Measurements from ENCODE around the gene FKBP1A.

The FKBP1A gene

DNA sequence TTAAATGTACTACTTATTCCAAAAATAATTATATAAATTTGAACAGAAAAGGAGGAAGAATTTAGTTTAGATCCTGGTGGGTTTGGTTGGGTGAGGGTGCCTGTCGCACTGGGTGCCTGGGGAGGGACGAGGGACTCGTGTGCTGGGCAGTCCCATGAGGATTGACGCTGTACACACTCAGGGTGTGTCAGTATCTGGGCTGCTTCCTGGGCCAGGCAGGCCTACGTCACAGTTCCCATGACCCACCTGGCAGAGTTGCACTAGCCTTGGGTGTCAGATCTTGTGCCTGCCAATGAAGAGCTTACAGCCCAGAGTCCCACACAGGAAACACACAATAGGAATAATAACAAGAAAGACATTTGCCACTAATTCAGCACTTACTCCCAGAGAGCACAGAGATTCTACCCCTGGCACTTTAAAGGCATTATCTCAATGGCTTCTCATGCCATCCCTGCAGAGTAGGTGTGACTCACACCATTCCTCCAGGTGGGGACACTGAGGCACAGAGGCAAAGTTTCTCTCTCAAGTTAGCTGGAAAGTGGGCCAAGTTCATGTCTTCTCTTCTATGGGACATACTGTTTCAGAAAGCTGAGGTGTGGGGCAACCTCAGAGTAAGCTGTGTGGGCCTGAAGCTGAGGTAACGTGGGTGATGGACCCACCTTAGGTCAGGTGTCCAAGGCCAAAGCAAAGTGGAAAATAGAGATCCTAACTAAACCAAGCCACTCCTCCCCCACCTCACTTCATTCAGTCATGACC, 62.6 kb downstream of the FKBP1A start:
- peak; percentile 74 for DNase-seq (ENCODE audit: low read depth)
- no peak overlapping the region for H3K4me3 ChIP-seq (replicated peaks; ENCODE audit: low read depth, low read length)
- TF ChIP-seq CTCF (IDR thresholded peaks at IDR 0.05; ENCODE audit: low read length, missing control alignments): no peak

GRCh38 chr20:1328680-1329330, 64.0 kb downstream of the FKBP1A start, which contains the start of gene SDCBP2:
SDCBP2 (minus strand) TSS chr20:1329139; CDS start chr20:1320416, 8,723 bp downstream.
- no peak for TF ChIP-seq CTCF (IDR thresholded peaks at IDR 0.05; ENCODE audit: low read length, missing control alignments)
- no peak within 1 kb of the TSS for H3K4me3 ChIP-seq (replicated peaks; ENCODE audit: low read depth, low read length)
- DNase-seq (ENCODE audit: low read depth): no peak

GRCh38 chr20:1327827-1328679, 64.8 kb downstream of the FKBP1A start:
- DNase-seq (ENCODE audit: low read depth): no peak
- no peak overlapping the region for H3K4me3 ChIP-seq (replicated peaks; ENCODE audit: low read depth, low read length)
- TF ChIP-seq CTCF (IDR thresholded peaks at IDR 0.05; ENCODE audit: low read length, missing control alignments): no peak

DNA sequence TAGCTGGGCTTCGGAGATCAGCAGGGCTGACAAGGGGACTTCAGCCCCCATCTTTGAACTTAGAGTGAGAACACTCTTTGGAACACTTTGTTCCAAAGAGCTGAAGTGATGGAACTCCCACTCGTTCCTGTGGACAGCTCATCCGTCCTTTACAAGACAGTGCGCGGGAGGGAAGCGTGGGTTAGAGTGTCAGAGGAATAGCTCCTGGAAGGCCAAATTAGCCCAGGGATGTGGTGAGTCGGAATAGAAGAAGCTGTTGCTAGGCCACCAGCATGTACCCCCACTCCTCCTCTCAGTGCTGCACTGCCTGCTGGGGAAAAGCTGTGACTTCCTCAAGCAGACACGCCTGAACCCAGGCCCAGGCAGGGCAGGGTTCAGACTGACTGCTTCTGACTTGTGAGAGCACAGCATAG, 65.6 kb downstream of the FKBP1A start:
- DNase-seq (ENCODE audit: low read depth): peak; percentile 94
- TF ChIP-seq CTCF (IDR thresholded peaks at IDR 0.05; ENCODE audit: low read length, missing control alignments): no peak
- H3K4me3 ChIP-seq (replicated peaks; ENCODE audit: low read depth, low read length): no peak overlapping the region

DNA sequence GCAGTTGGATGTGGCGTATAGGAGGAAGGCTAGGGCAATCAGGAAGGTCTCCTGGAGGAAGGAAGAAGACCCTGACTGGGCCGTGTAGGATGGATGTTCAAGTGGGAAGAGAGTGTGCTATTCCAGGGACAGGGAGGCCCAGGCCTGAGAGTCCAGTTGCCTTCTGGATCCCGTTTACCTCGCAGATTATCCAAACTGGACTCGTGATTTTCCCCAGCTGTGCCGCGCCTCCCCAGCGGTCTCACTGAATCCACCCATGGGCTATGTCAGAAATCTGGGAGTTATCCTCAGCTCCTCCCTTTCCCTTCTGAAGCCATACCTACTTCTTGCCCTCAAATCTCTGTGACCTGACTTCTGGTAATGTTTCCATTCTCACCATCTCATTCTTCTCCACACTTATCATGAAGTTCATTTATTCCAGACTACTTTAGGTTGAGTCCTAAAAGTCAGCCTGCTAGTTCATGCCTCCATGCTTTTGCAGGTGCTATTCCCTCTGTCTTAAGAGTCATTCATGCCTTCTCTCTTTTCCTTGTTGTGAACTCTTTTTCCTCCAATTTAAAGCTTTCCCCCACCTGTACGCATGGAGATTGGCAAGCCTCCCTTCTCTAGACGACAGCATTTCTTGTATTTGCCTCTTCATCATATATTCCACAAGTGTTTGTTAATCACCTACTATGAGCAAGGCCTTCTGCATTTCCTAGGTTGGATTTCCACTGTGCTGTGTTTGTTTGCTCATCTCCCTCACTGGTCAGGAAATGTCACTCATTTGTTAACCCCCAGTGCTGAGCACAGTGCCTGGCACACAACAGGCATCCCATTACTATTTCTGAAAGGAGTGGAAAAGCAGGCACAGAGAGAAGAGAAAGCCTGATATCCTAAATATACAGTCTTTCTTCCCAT, 66.6 kb downstream of the FKBP1A start:
- TF ChIP-seq CTCF (IDR thresholded peaks at IDR 0.05; ENCODE audit: low read length, missing control alignments): no peak
- H3K4me3 ChIP-seq (replicated peaks; ENCODE audit: low read depth, low read length): peak overlapping the region; percentile 75
- DNase-seq (ENCODE audit: low read depth): peak; percentile 76
